Upper lobe of right lung (tissue), 1 donor: ENCODE data around the gene RAB42. TPM values are rescaled to one million over a fixed set of nuclear protein-coding genes. Genes with fewer than 3 reads are reported as not detected.
A peak's percentile ranks its signal among the peaks of the same experiment; 100 is the strongest.
"Not testable (repeated sequence)": the region's sequence is repeated elsewhere in the genome, so short reads cannot be mapped to it uniquely, and the experiment has no call there.

ENCODE experiments used
- ATAC-seq: fragments of 200-7000 bp; cut with Tn5 transposase; one replicate; pipeline ENCODE4 v1.9.1; 2020; ENCODE audit warnings: mild to moderate bottlenecking, moderate library complexity
- DNase-seq: peaks from one replicate; pipeline ENCODE4 v3.0.0-alpha.2; 2020
- H3K27ac ChIP-seq: fragments of 200-600 bp; one replicate; pipeline ENCODE4 v1.8.0; 2022
- H3K27me3 ChIP-seq: fragments of 200-600 bp; one replicate; pipeline ENCODE4 v1.8.0; 2022; ENCODE audit warnings: mild to moderate bottlenecking
- H3K36me3 ChIP-seq: fragments of 200-600 bp; one replicate; pipeline ENCODE4 v1.8.0; 2022
- H3K4me1 ChIP-seq: fragments of 200-600 bp; one replicate; pipeline ENCODE4 v1.8.0; 2022
- H3K4me3 ChIP-seq: fragments of 200-600 bp; one replicate; pipeline ENCODE4 v1.8.0; 2022; ENCODE audit warnings: mild to moderate bottlenecking
- H3K9me3 ChIP-seq: fragments of 200-600 bp; one replicate; pipeline ENCODE4 v1.8.0; 2022
- CTCF ChIP-seq: fragments of 200-600 bp; IDR thresholded peaks from one replicate; pipeline ENCODE4 v1.8.0; 2022; ENCODE audit warnings: antibody characterized with exemption
- intact Hi-C: fragments of 100-400 bp; cut with DNase I; formaldehyde crosslinking; loops from one replicate; pipeline ENCODE4 v1.11.0; 2022
- total RNA-seq: library from RNA; stranded (reverse); fragmentation: NEBNext Ultra II Directional; extraction: Animal tissue kit (Norgen Biotek cat#: 25700); gene quantifications from one replicate; pipeline ENCODE4 v1.2.1, GENCODE V29; 2021
- donor health status: DM: no; HTN: yes; CAD: no; lungs with severe emphysema.

The RAB42 gene
- total RNA-seq, 1 donor from 2014 or later, result 5.5 TPM

- intact Hi-C loops, result loop anchor here (10.0 kb wide), 1 partner anchor 81 kb away; no protein-coding TSS in a partner anchor
- DNase-seq (no peak), ATAC-seq (no peak)
- Histone ChIP-seq H3K27me3 (no peaks in the 10 kb centered on the region), H3K36me3 (no peaks in the 10 kb centered on the region), H3K4me3 (no peak overlapping the region), H3K9me3 (no peaks in the 10 kb centered on the region), H3K4me1 (peaks cover 5% of the 10 kb centered on the region), H3K27ac (no peak overlapping the region)
- no peak for TF ChIP-seq CTCF
Measured at GRCh38 chr1:28595412-28596191, 3.5 kb downstream of the RAB42 start.

GRCh38 chr1:28596276-28596675 lies 4.2 kb downstream of the RAB42 start:
- not testable (repeated sequence) for DNase-seq, H3K4me3 ChIP-seq, H3K27ac ChIP-seq, H3K36me3 ChIP-seq, ATAC-seq, H3K27me3 ChIP-seq, H3K4me1 ChIP-seq, H3K9me3 ChIP-seq
- intact Hi-C loops, result loop anchor here (10.0 kb wide), 1 partner anchor 81 kb away; no protein-coding TSS in a partner anchor

GRCh38 chr1:28601696-28602095 lies 9.6 kb downstream of the RAB42 start:
- no peak for ATAC-seq
- no peak overlapping the region for H3K27ac ChIP-seq
- no peak for TF ChIP-seq CTCF
- peaks cover 47% of the 10 kb centered on the region for H3K36me3 ChIP-seq
- no peaks in the 10 kb centered on the region for H3K4me1 ChIP-seq
- no peaks in the 10 kb centered on the region for H3K9me3 ChIP-seq
- no peak for DNase-seq
- H3K27me3 ChIP-seq, result no peaks in the 10 kb centered on the region
- H3K4me3 ChIP-seq, result no peak overlapping the region
- intact Hi-C loops, result no loop called here

GRCh38 chr1:28602536-28603439 lies 10.7 kb downstream of the RAB42 start:
- DNase-seq, result no peak
- H3K4me3 ChIP-seq, result no peak overlapping the region
- H3K4me1 ChIP-seq, result no peaks in the 10 kb centered on the region
- TF ChIP-seq CTCF, result peak; percentile 61
- H3K27ac ChIP-seq, result no peak overlapping the region
- H3K9me3 ChIP-seq, result no peaks in the 10 kb centered on the region
- no peaks in the 10 kb centered on the region for H3K27me3 ChIP-seq
- ATAC-seq, result peak; percentile 81
- intact Hi-C loops, result no loop called here
- H3K36me3 ChIP-seq, result peaks cover 58% of the 10 kb centered on the region

GRCh38 chr1:28604411-28604810 lies 12.3 kb downstream of the RAB42 start:
- no peak overlapping the region for H3K27ac ChIP-seq
- ATAC-seq (no peak), DNase-seq (no peak)
- no peaks in the 10 kb centered on the region for H3K9me3 ChIP-seq
- H3K27me3 ChIP-seq, result no peaks in the 10 kb centered on the region
- H3K4me1 ChIP-seq, result no peaks in the 10 kb centered on the region
- intact Hi-C loops, result no loop called here
- no peak for TF ChIP-seq CTCF
- no peak overlapping the region for H3K4me3 ChIP-seq
- H3K36me3 ChIP-seq, result peaks cover 71% of the 10 kb centered on the region

GRCh38 chr1:28604962-28605361 lies 12.9 kb downstream of the RAB42 start:
- no peak for ATAC-seq
- no peak for DNase-seq
- no peak for TF ChIP-seq CTCF
- intact Hi-C loops, result no loop called here
- Histone ChIP-seq H3K4me1 (no peaks in the 10 kb centered on the region), H3K27me3 (no peaks in the 10 kb centered on the region), H3K36me3 (peaks cover 77% of the 10 kb centered on the region), H3K9me3 (no peaks in the 10 kb centered on the region), H3K27ac (no peak overlapping the region), H3K4me3 (no peak overlapping the region)
